H1 (cell line): ENCODE results near the gene LIMA1. TPM values are rescaled to one million over a fixed set of nuclear protein-coding genes. Genes with fewer than 3 reads are reported as not detected.

ENCODE experiments used
- CTCF ChIA-PET: fragments of 300-600 bp; sonication (Branson Sonifier 250); formaldehyde crosslinking; loops from one replicate; lab custom pipeline; 2021; ENCODE audit not compliant: partially characterized antibody; lab: Charles Lee
- POLR2A ChIA-PET: fragments of 300-600 bp; sonication (Branson Sonifier 250); formaldehyde crosslinking; loops from one replicate; lab custom pipeline; 2021; ENCODE audit warnings: inconsistent platforms; ENCODE audit not compliant: partially characterized antibody; lab: Charles Lee
- DNase-seq, 2 experiments: peaks; one replicate each; pipeline versions ENCODE4 v3.0.0 to v3.0.0-alpha.2; 2010 to 2022; ENCODE audit warnings: low spot score in 2 of 2, low read depth in 1 of 2, mixed read lengths in 1 of 2
- FAIRE-seq: peaks from 2 replicates; lab custom pipeline; 2011; peaks lifted over from hg19 to GRCh38; lab: Jason Lieb, UNC
- H2AFZ ChIP-seq: 2 replicates; pipeline ENCODE4 v1.8.1; 2012; ENCODE audit warnings: low read length, inconsistent platforms
- H2AK5ac ChIP-seq: 2 replicates; pipeline ENCODE4 v1.6.1; 2013; ENCODE audit warnings: low read depth, low read length
- H2BK120ac ChIP-seq: replicated peaks from 2 replicates; pipeline ENCODE3; 2013; ENCODE audit warnings: low read depth, low read length, inconsistent platforms
- H2BK12ac ChIP-seq: 2 replicates; pipeline ENCODE4 v1.6.1; 2013; ENCODE audit warnings: low read depth, low read length
- H2BK15ac ChIP-seq: 2 replicates; pipeline ENCODE4 v1.6.1; 2013; ENCODE audit warnings: low read length
- H2BK20ac ChIP-seq: 2 replicates; pipeline ENCODE4 v1.6.1; 2013; ENCODE audit warnings: low read length
- H2BK5ac ChIP-seq: 2 replicates; pipeline ENCODE4 v1.6.1; 2013; ENCODE audit warnings: low read depth, low read length
- H3K14ac ChIP-seq: 2 replicates; pipeline ENCODE4 v1.6.1; 2013; ENCODE audit warnings: inconsistent platforms; ENCODE audit not compliant: insufficient read length
- H3K18ac ChIP-seq: 2 replicates; pipeline ENCODE4 v1.6.1; 2013; ENCODE audit warnings: low read length; ENCODE audit errors: extremely low read depth
- H3K23ac ChIP-seq: 2 replicates; pipeline ENCODE4 v1.6.1; 2013; ENCODE audit warnings: inconsistent platforms; ENCODE audit not compliant: insufficient read length
- H3K23me2 ChIP-seq: 2 replicates; pipeline ENCODE4 v1.6.1; 2013; ENCODE audit warnings: low read depth, low read length
- H3K27ac ChIP-seq: 2 replicates; pipeline ENCODE4 v1.6.1; 2011; ENCODE audit warnings: low read depth, low read length, inconsistent platforms
- H3K27me3 ChIP-seq, 4 experiments: replicated peaks in 1 of 4; 1 replicate in 1 of 4; 2 replicates in 3 of 4; pipeline versions ENCODE4 v1.6.1 to v1.8.1; 2011 to 2013; ENCODE audit warnings: low read length in 3 of 4, mild to moderate bottlenecking in 3 of 4, inconsistent platforms in 2 of 4, mixed read lengths in 2 of 4, moderate library complexity in 1 of 4; ENCODE audit not compliant: control insufficient read depth in 3 of 4, insufficient read depth in 3 of 4; ENCODE audit errors: extremely low read depth in 1 of 4
- H3K36me3 ChIP-seq, 4 experiments: 2 replicates each; pipeline versions ENCODE4 v1.6.1 to v1.8.1; 2011 to 2013; ENCODE audit warnings: mild to moderate bottlenecking in 4 of 4, low read length in 3 of 4, moderate library complexity in 2 of 4, control low read depth in 1 of 4, inconsistent platforms in 1 of 4; ENCODE audit not compliant: insufficient read depth in 4 of 4, control insufficient read depth in 2 of 4
- H3K4ac ChIP-seq: replicated peaks from 2 replicates; pipeline ENCODE3; 2013; ENCODE audit warnings: low read length, low read depth, mixed read lengths, inconsistent platforms; ENCODE audit not compliant: insufficient read length
- H3K4me1 ChIP-seq, 4 experiments: replicated peaks in 1 of 4; 1 replicate in 1 of 4; 2 replicates in 3 of 4; pipeline versions ENCODE4 v1.6.1 to v1.8.1; 2011 to 2013; ENCODE audit warnings: low read length in 3 of 4, inconsistent platforms in 2 of 4, mixed read lengths in 1 of 4; ENCODE audit not compliant: insufficient read depth in 4 of 4, control insufficient read depth in 3 of 4
- H3K4me2 ChIP-seq, 2 experiments: 2 replicates each; pipeline versions ENCODE4 v1.6.1 to v1.8.1; 2011 to 2013; ENCODE audit warnings: low read depth in 2 of 2, low read length in 2 of 2, control low read depth in 1 of 2, inconsistent platforms in 1 of 2, mild to moderate bottlenecking in 1 of 2; ENCODE audit not compliant: insufficient read depth in 1 of 2
- H3K4me3 ChIP-seq, 4 experiments: fragments of 200-600, 300-600 bp in 1 of 4; sonication (generic), shearing (Covaris generic), sonication (Bioruptor Twin) in 1 of 4; 2 replicates each; pipeline versions ENCODE4 v1.5.1 to v1.8.1; 2011 to 2016; ENCODE audit warnings: low read length in 4 of 4, low read depth in 3 of 4, control low read depth in 2 of 4, inconsistent platforms in 2 of 4, mild to moderate bottlenecking in 2 of 4, mixed read lengths in 1 of 4, moderate library complexity in 1 of 4; ENCODE audit not compliant: insufficient read depth in 2 of 4; ENCODE audit errors: extremely low read depth in 1 of 4
- H3K56ac ChIP-seq: replicated peaks from 2 replicates; pipeline ENCODE3; 2013; ENCODE audit warnings: low read depth, mild to moderate bottlenecking, mixed read lengths, low read length, inconsistent platforms; ENCODE audit not compliant: insufficient read length
- H3K79me1 ChIP-seq: 2 replicates; pipeline ENCODE4 v1.6.1; 2013; ENCODE audit warnings: low read depth, low read length, control low read depth
- H3K79me2 ChIP-seq, 2 experiments: 2 replicates each; pipeline versions ENCODE4 v1.6.1 to v1.8.1; 2012 to 2013; ENCODE audit warnings: low read length in 2 of 2, mild to moderate bottlenecking in 2 of 2, inconsistent platforms in 1 of 2; ENCODE audit not compliant: insufficient read depth in 2 of 2, control insufficient read depth in 1 of 2
- H3K9ac ChIP-seq, 4 experiments: replicated peaks in 1 of 4; 1 replicate in 1 of 4; 2 replicates in 3 of 4; pipeline versions ENCODE4 v1.6.1 to v1.8.1; 2011 to 2013; ENCODE audit warnings: low read depth in 3 of 4, low read length in 3 of 4, control low read depth in 2 of 4, mild to moderate bottlenecking in 2 of 4, moderate library complexity in 2 of 4, inconsistent platforms in 1 of 4; ENCODE audit errors: extremely low read depth in 1 of 4
- H3K9me3 ChIP-seq, 2 experiments: 2 replicates each; pipeline versions ENCODE4 v1.6.1 to v1.8.1; 2012 to 2013; ENCODE audit warnings: mild to moderate bottlenecking in 2 of 2, moderate library complexity in 2 of 2, control low read depth in 1 of 2, inconsistent platforms in 1 of 2, low read depth in 1 of 2, low read length in 1 of 2, mixed read lengths in 1 of 2; ENCODE audit not compliant: insufficient read depth in 2 of 2
- H4K20me1 ChIP-seq, 2 experiments: replicated peaks in 1 of 2; 2 replicates each; pipeline versions ENCODE3 to v1.8.1; 2011 to 2013; ENCODE audit warnings: inconsistent platforms in 2 of 2, low read length in 2 of 2, mild to moderate bottlenecking in 1 of 2; ENCODE audit not compliant: insufficient read depth in 2 of 2, control insufficient read depth in 1 of 2
- H4K5ac ChIP-seq: 2 replicates; pipeline ENCODE4 v1.6.1; 2013; ENCODE audit warnings: low read length, low read depth, mixed read lengths, inconsistent platforms; ENCODE audit not compliant: insufficient read length
- H4K8ac ChIP-seq: 2 replicates; pipeline ENCODE4 v1.8.0; 2013; ENCODE audit warnings: mild to moderate bottlenecking, moderate library complexity, low read length, inconsistent platforms; ENCODE audit not compliant: insufficient read depth; ENCODE audit errors: extremely low read depth
- H4K91ac ChIP-seq: replicated peaks from 2 replicates; pipeline ENCODE3; 2013; ENCODE audit warnings: low read length, mixed read lengths, inconsistent platforms; ENCODE audit not compliant: insufficient read length
- ASH2L ChIP-seq: fragments of 200-600, 300-600 bp; sonication (generic); IDR thresholded peaks from one replicate; pipeline ENCODE4 v1.7.1; 2017; ENCODE audit warnings: low read length
- CHD1 ChIP-seq: IDR thresholded peaks from 2 replicates; pipeline ENCODE4 v1.6.1; 2012; ENCODE audit warnings: low read depth, low read length, improper control_type of control experiment
- CHD2 ChIP-seq: IDR thresholded peaks from 2 replicates; pipeline ENCODE4 v1.6.1; 2012; ENCODE audit warnings: low read length, improper control_type of control experiment
- CTBP2 ChIP-seq: IDR thresholded peaks from 2 replicates; pipeline ENCODE4 v1.7.0; 2011; ENCODE audit warnings: borderline replicate concordance, mild to moderate bottlenecking, moderate library complexity, mixed read lengths, low read length; ENCODE audit not compliant: insufficient read depth, insufficient read length
- GABPA ChIP-seq: IDR thresholded peaks from 2 replicates; pipeline ENCODE4 v1.6.1; 2011; ENCODE audit warnings: mild to moderate bottlenecking, low read length, moderate library complexity, borderline replicate concordance; ENCODE audit not compliant: insufficient read depth
- HDAC6 ChIP-seq: IDR thresholded peaks from one replicate; pipeline ENCODE4 v1.7.1; 2012; ENCODE audit warnings: low read depth, mild to moderate bottlenecking, inconsistent platforms, low read length, moderate library complexity
- KDM5A ChIP-seq: fragments of 200-600 bp; IDR thresholded peaks from 2 replicates; pipeline ENCODE4 v1.7.1; 2012; ENCODE audit warnings: mild to moderate bottlenecking, low read length, inconsistent platforms, mixed read lengths
- NANOG ChIP-seq: IDR thresholded peaks from 2 replicates; pipeline ENCODE4 v1.6.1; 2011; ENCODE audit warnings: low read length, low read depth, mild to moderate bottlenecking, inconsistent platforms; ENCODE audit not compliant: insufficient read depth, poor library complexity, severe bottlenecking
- POLR2AphosphoS5 ChIP-seq: IDR thresholded peaks from 2 replicates; pipeline ENCODE4 v1.6.1; 2011; ENCODE audit warnings: low read depth, low read length
- POU5F1 ChIP-seq: IDR thresholded peaks from 2 replicates; pipeline ENCODE4 v1.6.1; 2011; ENCODE audit warnings: low read depth, mild to moderate bottlenecking, low read length, moderate library complexity
- SP1 ChIP-seq: IDR thresholded peaks from 2 replicates; pipeline ENCODE4 v1.6.1; 2011; ENCODE audit warnings: low read depth, low read length
- SRF ChIP-seq: IDR thresholded peaks from 2 replicates; pipeline ENCODE4 v1.6.1; 2011; ENCODE audit warnings: mild to moderate bottlenecking, low read depth, low read length, moderate library complexity
- WGBS, 2 experiments: shearing (Covaris generic) in 1 of 2; methylation state at CpG; one replicate each; pipeline versions ENCODE4 v1.1.6 to v1.1.7; 2013 to 2015; ENCODE audit warnings: low lambda C conversion rate in 2 of 2, mixed read lengths in 2 of 2, inconsistent platforms in 1 of 2, low coverage in 1 of 2, missing lambda C conversion rate in 1 of 2; ENCODE audit not compliant: insufficient replicate concordance in 2 of 2, insufficient coverage in 1 of 2, insufficient read length in 1 of 2; ENCODE audit errors: extremely low coverage in 1 of 2, missing lambda C conversion rate in 1 of 2; 5-methylcytosine and 5-hydroxymethylcytosine counted together
- polyA plus RNA-seq, 7 experiments: library from polyadenylated mRNA; depleted of rRNA in 3 of 7; stranded (reverse) in 5 of 7; unstranded in 2 of 7; fragments of >200 nt in 5 of 7; fragments of 200-250 nt in 2 of 7; gene quantifications; 1 replicate in 5 of 7; 2 replicates in 1 of 7; 4 replicates in 1 of 7; pipeline versions ENCODE4 v1.2.1 to v1.2.3, GENCODE V29; 2011 to 2013; ENCODE audit warnings: missing spikeins in 2 of 7, mixed read lengths in 2 of 7
- total RNA-seq: library from RNA; stranded (reverse); fragmentation: NEBNext Ultra II Directional; extraction: Animal tissue kit (Norgen Biotek cat#: 25700); gene quantifications from 2 replicates; pipeline ENCODE4 v1.2.1, GENCODE V29; 2021
- TF ChIP-seq, protein P1 (sequence below): IDR thresholded peaks from 2 replicates; pipeline ENCODE4 v1.6.1; 2012; ENCODE audit warnings: inconsistent platforms

LIMA1 gene
- total and polyA plus RNA-seq, 2 of the 8 experiments (the other 6 are each of a cell fraction or from before 2014, with no cell fraction given) = 12.7 to 47.6 TPM

DNA sequence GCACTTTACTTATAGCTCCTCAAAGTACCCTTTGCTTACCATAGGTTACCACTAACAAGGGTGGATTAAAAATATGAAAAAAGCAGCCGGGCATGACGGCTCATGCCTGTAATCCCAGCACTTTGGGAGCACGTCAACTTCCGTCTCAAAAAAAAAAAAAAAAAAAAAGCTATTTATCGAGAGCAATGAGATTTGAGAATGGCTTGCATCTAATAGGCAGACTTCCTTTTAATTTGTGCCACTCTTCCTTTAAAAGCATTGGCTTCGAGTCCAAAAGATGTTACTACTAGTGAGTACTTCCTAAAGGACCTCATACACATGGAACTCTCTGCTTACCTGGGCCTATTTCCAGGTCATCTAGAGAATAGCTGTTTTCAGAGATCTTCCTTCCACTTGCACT lies 77.7 kb downstream of the LIMA1 start:
- Histone ChIP-seq H2BK120ac (no peak overlapping the region), H3K9me3 (no peaks in the 10 kb centered on the region), H2BK12ac (no peak overlapping the region), H3K4ac (no peak overlapping the region), H2BK5ac (no peak overlapping the region), H3K4me2 (no peak overlapping the region), H2BK15ac (no peak overlapping the region), H2AK5ac (no peak overlapping the region), H3K56ac (no peak overlapping the region), H3K9ac (no peak overlapping the region), H3K36me3 (peaks cover 3 to 21% (median 5%) of the 10 kb centered on the region in 4 experiments; a peak in 7 of 8 replicates), H3K23me2 (no peaks in the 10 kb centered on the region), H3K79me1 (no peaks in the 10 kb centered on the region; the same call in 1 of the 2 replicates), H3K4me1 (peaks cover 0 to 2% (median 2%) of the 10 kb centered on the region in 4 experiments; a peak in 2 of 7 replicates), H3K4me3 (no peak overlapping the region), H4K20me1 (no peaks in the 10 kb centered on the region), H3K18ac (no peak overlapping the region), H4K5ac (no peak overlapping the region), H3K79me2 (peaks cover 0 to 4% of the 10 kb centered on the region in 2 experiments; a peak in 2 of 4 replicates), H2BK20ac (no peak overlapping the region), H2AFZ (no peak overlapping the region), H3K23ac (no peak overlapping the region), H3K14ac (no peak overlapping the region), H4K91ac (no peak overlapping the region), H4K8ac (no peak overlapping the region), H3K27me3 (no peaks in the 10 kb centered on the region), H3K27ac (no peak overlapping the region)
- DNase-seq (no peak), FAIRE-seq (no peak)
- TF ChIP-seq POU5F1 = no peak
- TF ChIP-seq CHD2 = no peak
- no peak for TF ChIP-seq HDAC6
- TF ChIP-seq, protein P1, sequence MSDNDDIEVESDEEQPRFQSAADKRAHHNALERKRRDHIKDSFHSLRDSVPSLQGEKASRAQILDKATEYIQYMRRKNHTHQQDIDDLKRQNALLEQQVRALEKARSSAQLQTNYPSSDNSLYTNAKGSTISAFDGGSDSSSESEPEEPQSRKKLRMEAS = no peak
- TF ChIP-seq ASH2L = no peak
- TF ChIP-seq CHD1 = no peak
- TF ChIP-seq POLR2AphosphoS5 = no peak
- TF ChIP-seq CTBP2 = no peak
- TF ChIP-seq SP1 = no peak
- TF ChIP-seq KDM5A = no peak
- no peak for TF ChIP-seq NANOG
- TF ChIP-seq GABPA = no peak
- no peak for TF ChIP-seq SRF
- WGBS, 2 experiments = 91% methylated on average over 5 of the region's 6 CpGs; no CpG with 5 or more reads in 1 of the 2 experiments
- POLR2A ChIA-PET = interaction anchor here (0.8 to 0.9 kb wide), 2 partner anchors 30 to 121 kb away, joined by 3 read pairs; partner anchors contain the start of gene SMARCD1
- CTCF ChIA-PET = interaction anchor here (0.8 to 4.0 kb wide), 4 partner anchors 15 to 219 kb away, joined by 3 to 14 read pairs (median 4); no protein-coding TSS in a partner anchor
